ENCODE results near the gene SMARCD1. TPM values are rescaled to one million over a fixed set of nuclear protein-coding genes. Genes with fewer than 3 reads are reported as not detected.

Gene SMARCD1
- total RNA-seq, 4 donors from 2014 or later: 20.3 to 72.4 (median 45.2) TPM

- intact Hi-C loops (cut with DNase I): no loop called here
- Histone ChIP-seq H3K36me3 (peaks cover 0 to 52% (median 39%) of the 10 kb centered on the region in 4 donors), H3K27ac (replicated peaks in 1 of 4) (peak overlapping the region in 3 of 4 donors; percentile 40 to 60 (median 47)), H3K27me3 (no peaks in the 10 kb centered on the region), H3K9me3 (no peaks in the 10 kb centered on the region), H3K4me1 (peaks cover 34 to 84% (median 60%) of the 10 kb centered on the region in 4 donors), H3K4me3 (no peak overlapping the region)
- 75% methylated on average over 6 of the region's 6 CpGs for WGBS
- no peak for DNase-seq (ENCODE audit: extremely low spot score)
- TF ChIP-seq POLR2A (IDR thresholded peaks at IDR 0.05; ENCODE audit: low read depth) (no peak), POLR2AphosphoS5 (IDR thresholded peaks at IDR 0.05) (no peak), CTCF (IDR thresholded peaks at IDR 0.05) (no peak), EP300 (IDR thresholded peaks at IDR 0.05) (no peak)
Measured at GRCh38 chr12:50117057-50117622, 32.0 kb downstream of the SMARCD1 start.

GRCh38 chr12:50119387-50119786 lies 34.2 kb downstream of the SMARCD1 start:
- H3K27ac ChIP-seq (replicated peaks in 1 of 4): peak overlapping the region in 1 of 4 donors; percentile 11
- H3K4me1 ChIP-seq: peaks cover 18 to 62% (median 45%) of the 10 kb centered on the region in 4 donors
- 100% methylated on average over 1 of the region's 2 CpGs for WGBS
- H3K4me3 ChIP-seq: no peak overlapping the region
- H3K27me3 ChIP-seq: no peaks in the 10 kb centered on the region
- no peak for TF ChIP-seq POLR2AphosphoS5 (IDR thresholded peaks at IDR 0.05)
- no peak for TF ChIP-seq POLR2A (IDR thresholded peaks at IDR 0.05; ENCODE audit: low read depth)
- TF ChIP-seq CTCF (IDR thresholded peaks at IDR 0.05): no peak
- no peak for TF ChIP-seq EP300 (IDR thresholded peaks at IDR 0.05)
- intact Hi-C loops (cut with DNase I): no loop called here
- DNase-seq (ENCODE audit: extremely low spot score): no peak
- H3K36me3 ChIP-seq: peaks cover 0 to 72% (median 53%) of the 10 kb centered on the region in 4 donors
- H3K9me3 ChIP-seq: no peaks in the 10 kb centered on the region

- Histone ChIP-seq H3K27ac (replicated peaks in 1 of 4) (no peak overlapping the region), H3K9me3 (no peaks in the 10 kb centered on the region), H3K4me1 (peaks cover 17 to 55% (median 39%) of the 10 kb centered on the region in 4 donors), H3K27me3 (no peaks in the 10 kb centered on the region), H3K4me3 (no peak overlapping the region), H3K36me3 (peaks cover 0 to 72% (median 51%) of the 10 kb centered on the region in 4 donors)
- no peak for TF ChIP-seq POLR2AphosphoS5 (IDR thresholded peaks at IDR 0.05)
- TF ChIP-seq CTCF (IDR thresholded peaks at IDR 0.05): no peak
- TF ChIP-seq EP300 (IDR thresholded peaks at IDR 0.05): no peak
- TF ChIP-seq POLR2A (IDR thresholded peaks at IDR 0.05; ENCODE audit: low read depth): no peak
- 100% methylated on average over 3 of the region's 3 CpGs for WGBS
- DNase-seq (ENCODE audit: extremely low spot score): no peak
- intact Hi-C loops (cut with DNase I): no loop called here
Measured at GRCh38 chr12:50120521-50120920, 35.4 kb downstream of the SMARCD1 start.

- Histone ChIP-seq H3K4me3 (no peak overlapping the region), H3K9me3 (no peaks in the 10 kb centered on the region), H3K27me3 (no peaks in the 10 kb centered on the region), H3K36me3 (peaks cover 0 to 67% (median 49%) of the 10 kb centered on the region in 4 donors), H3K27ac (replicated peaks in 1 of 4) (no peak overlapping the region), H3K4me1 (peaks cover 20 to 56% (median 39%) of the 10 kb centered on the region in 4 donors)
- no peak for DNase-seq (ENCODE audit: extremely low spot score)
- TF ChIP-seq POLR2A (IDR thresholded peaks at IDR 0.05; ENCODE audit: low read depth) (no peak), EP300 (IDR thresholded peaks at IDR 0.05) (no peak), CTCF (IDR thresholded peaks at IDR 0.05) (no peak), POLR2AphosphoS5 (IDR thresholded peaks at IDR 0.05) (no peak)
- 89% methylated on average over 3 of the region's 3 CpGs for whole genome bisulfite sequencing
- intact Hi-C loops (cut with DNase I): no loop called here
Measured at GRCh38 chr12:50120953-50121352, 35.8 kb downstream of the SMARCD1 start.

GRCh38 chr12:50121641-50122040 lies 36.5 kb downstream of the SMARCD1 start:
- Histone ChIP-seq H3K36me3 (peaks cover 0 to 66% (median 47%) of the 10 kb centered on the region in 4 donors), H3K4me3 (no peak overlapping the region), H3K4me1 (peaks cover 18 to 49% (median 32%) of the 10 kb centered on the region in 4 donors), H3K27me3 (no peaks in the 10 kb centered on the region), H3K27ac (replicated peaks in 1 of 4) (no peak overlapping the region), H3K9me3 (no peaks in the 10 kb centered on the region)
- intact Hi-C loops (cut with DNase I): no loop called here
- DNase-seq (ENCODE audit: extremely low spot score): no peak
- WGBS: 77% methylated on average over 5 of the region's 5 CpGs
- TF ChIP-seq POLR2AphosphoS5 (IDR thresholded peaks at IDR 0.05): no peak
- TF ChIP-seq EP300 (IDR thresholded peaks at IDR 0.05): no peak
- no peak for TF ChIP-seq CTCF (IDR thresholded peaks at IDR 0.05)
- no peak for TF ChIP-seq POLR2A (IDR thresholded peaks at IDR 0.05; ENCODE audit: low read depth)

All from esophagus muscularis mucosa (tissue), 4 donors.